GM13976 (cell line): Measurements from ENCODE around the gene IL21.
"Not testable (repeated sequence)": the region's sequence is repeated elsewhere in the genome, so short reads cannot be mapped to it uniquely, and the experiment has no call there.

Experiments used
- DNase-seq: peaks from one replicate; pipeline ENCODE4 v3.0.0; 2012; ENCODE audit warnings: low spot score
- in situ Hi-C: fragments of 300-500 bp; cut with MboI; formaldehyde crosslinking; loops from one replicate; pipeline ENCODE4 v1.12.0; 2022; ENCODE audit warnings: low sequenced_read_pairs, mixed read lengths, inconsistent platforms; ENCODE audit not compliant: unreplicated experiment
- TF ChIP-seq, protein P1 (sequence below): IDR thresholded peaks from 2 replicates; pipeline ENCODE4 v1.5.1; 2012; ENCODE audit warnings: borderline replicate concordance, mild to moderate bottlenecking; ENCODE audit not compliant: insufficient read depth; ENCODE audit errors: extremely low read depth, missing control alignments, control extremely low read depth

Gene IL21

DNA sequence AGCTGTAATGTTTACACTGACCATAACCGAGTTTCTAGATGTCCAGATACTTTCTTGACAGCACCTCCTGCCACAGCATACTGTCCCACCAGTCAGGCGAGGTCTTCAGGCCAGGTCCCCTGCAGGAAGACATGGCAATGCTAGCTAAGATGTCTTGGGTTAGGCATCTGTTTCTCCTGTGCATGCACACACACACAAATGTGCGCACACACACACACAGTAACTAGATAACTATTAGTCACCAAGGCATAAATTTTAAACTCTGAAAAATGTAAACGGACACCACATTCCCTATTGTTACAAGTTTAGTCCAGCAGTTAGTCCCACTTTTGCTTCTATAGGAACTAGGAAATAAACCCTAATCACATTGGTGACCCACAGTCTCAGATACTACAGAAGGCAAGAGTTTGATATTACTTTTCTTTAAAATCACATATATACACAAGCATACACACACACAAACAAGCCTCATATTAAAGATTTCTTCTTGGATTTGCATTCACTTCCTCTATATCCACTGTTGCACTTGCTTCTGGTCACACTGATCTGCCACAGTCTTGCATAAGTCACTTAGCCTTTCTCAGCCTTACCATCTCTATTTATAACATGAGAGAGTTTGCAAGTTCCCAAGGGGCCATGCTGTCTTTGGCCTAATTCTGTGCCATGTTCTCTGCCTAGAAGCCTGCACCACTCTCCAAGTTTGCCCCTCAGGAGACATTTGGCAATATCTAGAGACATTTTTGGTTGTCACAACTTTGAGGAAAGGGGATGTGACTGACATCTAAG is 32.2 kb downstream of the IL21 start:
- in situ Hi-C loops, result no loop called here
- no peak for DNase-seq
- TF ChIP-seq, protein P1, sequence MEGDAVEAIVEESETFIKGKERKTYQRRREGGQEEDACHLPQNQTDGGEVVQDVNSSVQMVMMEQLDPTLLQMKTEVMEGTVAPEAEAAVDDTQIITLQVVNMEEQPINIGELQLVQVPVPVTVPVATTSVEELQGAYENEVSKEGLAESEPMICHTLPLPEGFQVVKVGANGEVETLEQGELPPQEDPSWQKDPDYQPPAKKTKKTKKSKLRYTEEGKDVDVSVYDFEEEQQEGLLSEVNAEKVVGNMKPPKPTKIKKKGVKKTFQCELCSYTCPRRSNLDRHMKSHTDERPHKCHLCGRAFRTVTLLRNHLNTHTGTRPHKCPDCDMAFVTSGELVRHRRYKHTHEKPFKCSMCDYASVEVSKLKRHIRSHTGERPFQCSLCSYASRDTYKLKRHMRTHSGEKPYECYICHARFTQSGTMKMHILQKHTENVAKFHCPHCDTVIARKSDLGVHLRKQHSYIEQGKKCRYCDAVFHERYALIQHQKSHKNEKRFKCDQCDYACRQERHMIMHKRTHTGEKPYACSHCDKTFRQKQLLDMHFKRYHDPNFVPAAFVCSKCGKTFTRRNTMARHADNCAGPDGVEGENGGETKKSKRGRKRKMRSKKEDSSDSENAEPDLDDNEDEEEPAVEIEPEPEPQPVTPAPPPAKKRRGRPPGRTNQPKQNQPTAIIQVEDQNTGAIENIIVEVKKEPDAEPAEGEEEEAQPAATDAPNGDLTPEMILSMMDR, result no peak

DNA sequence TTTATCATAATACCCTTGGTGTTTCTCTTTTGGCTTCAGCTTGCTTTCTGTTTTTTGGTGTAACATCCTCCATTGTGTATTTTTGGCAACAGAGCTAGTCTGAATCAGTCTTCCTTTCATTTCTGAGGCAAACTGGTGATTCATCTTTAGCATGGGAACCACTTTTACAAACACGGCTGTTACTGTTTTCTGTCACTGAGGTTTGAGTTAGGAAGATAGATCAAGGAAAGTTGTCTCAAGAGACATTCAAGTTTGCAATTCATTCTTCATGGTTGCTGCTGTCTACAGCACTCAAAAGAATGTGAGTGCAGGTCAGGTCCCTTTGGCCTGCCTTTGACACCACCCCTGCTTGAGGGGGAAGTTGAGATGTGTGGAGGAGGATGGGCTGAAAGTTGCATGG is 36.3 kb downstream of the IL21 start:
- peak; percentile 49 for DNase-seq
- TF ChIP-seq, protein P1, result no peak
- in situ Hi-C loops, result no loop called here

DNA sequence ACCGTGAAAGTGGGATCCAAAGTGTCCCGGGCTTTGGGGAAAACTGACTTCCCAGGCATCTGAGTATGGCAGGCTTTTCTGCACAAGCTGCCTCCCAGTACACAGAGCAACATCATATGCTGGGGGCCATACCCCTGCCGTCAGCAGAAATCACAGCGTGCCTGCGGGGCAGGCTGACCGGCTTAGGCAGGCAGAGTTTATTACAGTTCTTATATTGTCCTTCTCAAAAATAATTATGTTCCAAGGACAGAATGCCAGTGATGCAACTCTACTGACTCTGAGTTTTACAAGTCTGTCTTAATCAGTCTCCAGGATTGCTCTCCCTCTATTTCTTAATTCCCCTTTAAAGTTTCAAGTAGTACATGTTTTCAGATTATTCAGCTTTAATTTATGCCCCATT is 37.0 kb downstream of the IL21 start:
- in situ Hi-C loops, result no loop called here
- TF ChIP-seq, protein P1, result no peak
- no peak for DNase-seq

DNA sequence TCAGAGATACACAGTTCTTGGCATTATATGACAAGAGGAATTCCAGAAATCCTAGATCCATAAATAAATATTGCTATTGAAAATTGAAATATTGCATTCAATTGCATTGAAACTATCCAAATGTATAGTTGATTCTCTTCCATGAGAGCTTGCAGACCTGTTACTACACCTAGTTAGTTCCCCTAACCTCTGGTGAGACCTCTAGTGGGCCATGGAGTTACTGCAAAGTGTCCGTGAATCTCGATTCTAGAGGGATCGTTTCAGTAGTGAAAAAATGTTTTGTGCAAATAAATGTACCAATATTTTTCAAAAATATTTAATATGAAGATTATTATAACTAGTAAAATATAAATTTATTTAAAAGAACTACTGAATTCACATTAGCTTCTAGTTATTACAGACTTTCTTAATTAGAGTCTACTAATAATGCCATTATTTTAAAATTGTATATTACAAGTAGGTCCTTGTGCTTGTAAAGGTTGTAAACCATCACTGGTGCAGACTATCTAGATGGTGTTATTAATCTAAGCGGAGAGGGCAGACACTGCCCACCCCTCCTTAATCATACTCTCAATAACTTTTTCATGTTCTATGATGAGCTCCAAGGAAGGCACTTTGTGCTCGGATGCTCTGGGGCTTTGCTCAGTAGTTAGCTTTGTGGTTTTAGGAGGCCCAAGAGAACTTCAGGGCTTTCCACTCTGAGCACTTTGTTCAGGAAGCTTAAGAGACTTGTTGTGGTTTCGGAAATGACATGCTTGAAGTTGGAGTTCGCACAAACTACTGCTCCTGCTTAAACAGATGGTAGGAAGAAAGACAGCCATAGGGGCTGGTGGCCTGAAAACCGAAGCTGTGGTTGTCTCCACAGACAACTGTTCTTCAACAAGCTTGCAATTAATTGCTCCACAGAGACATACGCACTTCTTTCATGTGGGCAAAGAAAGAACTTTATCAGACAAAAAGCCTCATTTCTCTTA is 42.8 kb downstream of the IL21 start:
- in situ Hi-C loops, result no loop called here
- TF ChIP-seq, protein P1, result peak; percentile 53
- DNase-seq, result peak; percentile 66

DNA sequence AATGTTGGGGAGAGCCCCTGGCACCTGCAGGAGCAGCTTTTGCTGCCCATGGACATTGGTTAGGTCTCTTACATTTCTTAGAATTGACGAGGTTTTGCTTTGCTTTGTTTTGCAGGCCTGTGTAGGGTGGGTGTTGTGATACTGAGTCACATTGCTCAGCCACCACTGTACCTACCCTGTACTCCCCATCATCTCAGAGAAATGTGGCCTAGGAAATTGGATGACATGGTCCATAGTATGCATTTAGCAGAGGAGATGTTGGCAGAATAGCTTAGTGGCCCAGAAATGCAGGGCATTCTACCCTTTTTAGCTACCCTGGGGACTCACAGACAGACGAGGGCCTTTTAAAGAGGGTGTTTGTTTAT is 43.7 kb downstream of the IL21 start:
- TF ChIP-seq, protein P1, result no peak
- in situ Hi-C loops, result no loop called here
- DNase-seq, result no peak

DNA sequence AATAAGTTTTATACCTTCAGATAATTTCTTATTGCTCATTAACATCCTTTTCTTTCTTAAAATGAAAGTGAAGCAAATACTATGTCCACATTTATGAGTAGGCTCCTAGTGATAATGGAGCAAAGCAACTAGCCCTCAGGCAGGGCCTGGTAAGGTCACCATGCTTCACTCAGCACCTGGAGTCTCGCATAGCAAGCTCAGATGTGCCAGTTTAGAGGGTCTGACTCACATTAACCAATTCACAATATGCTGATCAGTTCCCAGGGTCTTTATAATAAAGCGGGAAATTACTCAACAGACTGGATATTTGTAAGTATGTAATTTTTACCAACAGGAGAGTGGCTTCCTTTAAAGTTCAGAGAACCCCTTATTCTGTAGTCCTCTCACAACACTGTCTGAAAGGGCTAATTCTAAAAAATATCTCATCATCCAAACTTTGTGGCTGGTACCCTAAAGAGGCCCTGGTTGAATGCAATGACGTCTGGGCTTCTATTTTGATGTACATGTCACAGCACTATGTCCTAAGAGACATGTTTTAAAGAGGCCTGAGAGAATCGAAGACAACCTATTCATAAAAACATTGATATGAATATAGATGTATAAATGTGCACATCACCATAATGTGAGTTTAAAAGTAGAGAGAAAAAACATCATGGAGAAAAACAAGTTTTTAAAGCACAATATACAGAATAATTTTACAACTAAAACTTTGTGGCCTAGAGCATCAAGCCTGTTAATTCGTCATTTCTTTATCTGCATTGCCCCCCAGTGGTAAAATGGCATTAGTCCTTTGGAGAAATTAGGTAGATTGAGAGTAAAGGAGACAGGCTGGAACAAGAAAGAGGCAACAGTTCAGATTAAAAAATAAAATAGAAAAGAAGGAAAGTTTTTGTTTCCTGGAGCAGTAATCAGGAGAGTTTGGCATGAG is 44.3 kb downstream of the IL21 start:
- in situ Hi-C loops, result no loop called here
- TF ChIP-seq, protein P1, result peak; percentile 67
- DNase-seq, result peak; percentile 57

DNA sequence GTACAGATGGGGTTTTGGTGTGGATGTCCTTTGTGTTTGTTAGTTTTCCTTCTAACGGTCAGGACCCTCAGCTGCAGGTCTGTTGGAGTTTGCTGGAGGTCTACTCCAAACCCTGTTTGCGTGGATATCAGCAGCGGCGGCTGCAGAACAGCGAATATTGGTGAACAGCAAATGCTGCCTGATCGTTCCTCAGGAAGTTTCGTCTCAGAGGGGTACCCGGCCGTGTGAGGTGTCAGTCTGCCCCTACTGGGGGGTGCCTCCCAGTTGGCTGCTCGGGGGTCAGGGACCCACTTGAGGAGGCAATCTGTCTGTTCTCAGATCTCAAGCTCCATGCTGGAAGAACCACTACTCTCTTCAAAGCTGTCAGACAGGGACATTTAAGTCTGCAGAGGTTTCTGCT is 46.5 kb downstream of the IL21 start:
- DNase-seq, in situ Hi-C loops: not testable (repeated sequence)
